Thoracic aorta (tissue), 2 donors: Measurements from ENCODE around the gene FIBCD1. TPM values are rescaled to one million over a fixed set of nuclear protein-coding genes. Genes with fewer than 3 reads are reported as not detected.

Experiments used
- ATAC-seq: fragments of 150-250 bp; one replicate; pipeline ENCODE4 v1.8.0; 2017; ENCODE audit warnings: low read depth; ENCODE audit not compliant: insufficient number of reproducible peaks, low FRiP score
- DNase-seq: peaks from one replicate; pipeline ENCODE4 v3.0.0-alpha.2; 2020; ENCODE audit warnings: low spot score
- H3K27ac ChIP-seq, 2 donors: fragments of 200-600 bp; sonication (generic); 1 replicate in 1 of 2; 2 replicates in 1 of 2; pipeline ENCODE4 v1.5.1; 2016; ENCODE audit warnings: mild to moderate bottlenecking in 2 of 2, moderate library complexity in 2 of 2
- H3K27me3 ChIP-seq: fragments of 200-600 bp; sonication (generic); replicated peaks from 2 replicates; pipeline ENCODE4 v1.6.0; 2016; ENCODE audit warnings: mild to moderate bottlenecking; ENCODE audit not compliant: insufficient read depth
- H3K36me3 ChIP-seq: fragments of 200-600 bp; sonication (generic); one replicate; pipeline ENCODE4 v1.5.1; 2016
- H3K4me1 ChIP-seq, 2 donors: fragments of 200-600 bp; sonication (generic); 1 replicate in 1 of 2; 2 replicates in 1 of 2; pipeline versions ENCODE4 v1.5.1 to v1.6.0; 2016; ENCODE audit warnings: low read depth in 2 of 2, mild to moderate bottlenecking in 1 of 2; ENCODE audit not compliant: control insufficient read depth in 1 of 2
- H3K4me3 ChIP-seq: fragments of 200-600 bp; sonication (generic); 2 replicates; pipeline ENCODE4 v1.5.1; 2016; ENCODE audit warnings: mild to moderate bottlenecking
- H3K9me3 ChIP-seq: fragments of 200-600 bp; sonication (generic); 2 replicates; pipeline ENCODE4 v1.5.1; 2016
- CTCF ChIP-seq: fragments of 200-600 bp; sonication (generic); IDR thresholded peaks from one replicate; pipeline ENCODE4 v1.5.1; 2019; ENCODE audit warnings: antibody characterized with exemption
- total RNA-seq, 2 donors: library from RNA; depleted of rRNA; stranded (reverse); fragments of >200 nt; gene quantifications; one replicate each; pipeline versions ENCODE4 v1.1.0 to v1.2.3, GENCODE V29; 2016

FIBCD1 gene
- total RNA-seq, 2 donors from 2014 or later, result not detected

GRCh38 chr9:130920233-130920632 is 18.8 kb downstream of the FIBCD1 start:
- DNase-seq (no peak), ATAC-seq (no peak)
- Histone ChIP-seq H3K27ac (no peak overlapping the region), H3K27me3 (no peaks in the 10 kb centered on the region), H3K36me3 (no peaks in the 10 kb centered on the region), H3K4me1 (peaks cover 0 to 6% of the 10 kb centered on the region in 2 donors), H3K4me3 (no peak overlapping the region), H3K9me3 (no peaks in the 10 kb centered on the region)
- no peak for TF ChIP-seq CTCF

GRCh38 chr9:130919559-130920145 is 19.4 kb downstream of the FIBCD1 start:
- H3K9me3 ChIP-seq, result no peaks in the 10 kb centered on the region
- no peaks in the 10 kb centered on the region for H3K27me3 ChIP-seq
- no peaks in the 10 kb centered on the region for H3K36me3 ChIP-seq
- TF ChIP-seq CTCF, result no peak
- no peak overlapping the region for H3K27ac ChIP-seq
- H3K4me1 ChIP-seq, result peaks cover 0 to 6% of the 10 kb centered on the region in 2 donors
- H3K4me3 ChIP-seq, result no peak overlapping the region
- no peak for ATAC-seq
- DNase-seq, result no peak

- ATAC-seq, result no peak
- no peak for DNase-seq
- H3K27me3 ChIP-seq, result no peaks in the 10 kb centered on the region
- TF ChIP-seq CTCF, result no peak
- peaks cover 0 to 6% of the 10 kb centered on the region in 2 donors for H3K4me1 ChIP-seq
- H3K36me3 ChIP-seq, result no peaks in the 10 kb centered on the region
- H3K27ac ChIP-seq, result no peak overlapping the region
- H3K9me3 ChIP-seq, result no peaks in the 10 kb centered on the region
- H3K4me3 ChIP-seq, result no peak overlapping the region
Measured at GRCh38 chr9:130918826-130919558, 20.1 kb downstream of the FIBCD1 start.

- ATAC-seq (no peak), DNase-seq (no peak)
- Histone ChIP-seq H3K4me3 (no peak overlapping the region), H3K9me3 (no peaks in the 10 kb centered on the region), H3K27me3 (no peaks in the 10 kb centered on the region), H3K4me1 (peaks cover 0 to 6% of the 10 kb centered on the region in 2 donors), H3K36me3 (no peaks in the 10 kb centered on the region), H3K27ac (no peak overlapping the region)
- no peak for TF ChIP-seq CTCF
Measured at GRCh38 chr9:130918101-130918825, 20.8 kb downstream of the FIBCD1 start.
